K562 (cell line): ENCODE results near the gene POLR2A. TPM values are rescaled to one million over a fixed set of nuclear protein-coding genes. Genes with fewer than 3 reads are reported as not detected.

ENCODE experiments used
- CAMTA2 ChIP-seq: fragments of 250-450 bp; sonication (Bioruptor Pico); conservative IDR thresholded peaks from 2 replicates; pipeline ENCODE4 v1.5.1; 2022
- CBFA2T2 ChIP-seq: fragments of 450-650 bp; conservative IDR thresholded peaks from 2 replicates; pipeline ENCODE4 v1.6.1; 2017; ENCODE audit warnings: mild to moderate bottlenecking
- CBFA2T3 ChIP-seq: fragments of 450-650 bp; IDR thresholded peaks from 2 replicates; pipeline ENCODE4 v1.6.1; 2017
- CHD2 ChIP-seq: IDR thresholded peaks from 2 replicates; pipeline ENCODE4 v1.6.1; 2011; ENCODE audit warnings: low read depth, low read length
- HDAC1 ChIP-seq, 2 experiments: fragments of 450-650 bp; IDR thresholded peaks; 2 replicates each; pipeline ENCODE4 v1.6.1; 2016 to 2017; ENCODE audit warnings: inconsistent platforms in 1 of 2, mild to moderate bottlenecking in 1 of 2, moderate library complexity in 1 of 2
- NUFIP1 ChIP-seq: fragments of 450-650 bp; IDR thresholded peaks from 2 replicates; pipeline ENCODE4 v1.6.1; 2018; ENCODE audit not compliant: partially characterized antibody
- PHF8 ChIP-seq: fragments of 200-600 bp; sonication (generic); IDR thresholded peaks from 2 replicates; pipeline ENCODE4 v1.6.1; 2012; ENCODE audit warnings: mixed run types, mild to moderate bottlenecking, inconsistent platforms, low read length, moderate library complexity, borderline replicate concordance
- TRIM24 ChIP-seq, 2 experiments: fragments of 450-650 bp; IDR thresholded peaks; 2 replicates each; pipeline ENCODE4 v1.6.1; 2016
- TSHZ1 ChIP-seq: fragments of 250-450 bp; sonication (Bioruptor Pico); IDR thresholded peaks from 2 replicates; pipeline ENCODE4 v1.4.0; 2020; ENCODE audit warnings: mild to moderate bottlenecking, moderate library complexity
- ZBTB1 ChIP-seq: sonication (generic); formaldehyde crosslinking; IDR thresholded peaks from 2 replicates; pipeline ENCODE4 v1.8.1; 2023; ENCODE audit warnings: missing genetic modification reagents, low read depth, mild to moderate bottlenecking, borderline replicate concordance
- ZBTB2 ChIP-seq: fragments of 450-650 bp; IDR thresholded peaks from 2 replicates; pipeline ENCODE4 v1.6.1; 2016; ENCODE audit warnings: antibody characterized with exemption
- ZFX ChIP-seq: sonication (generic); formaldehyde crosslinking; IDR thresholded peaks from 2 replicates; pipeline ENCODE4 v1.8.0; 2022; ENCODE audit warnings: mild to moderate bottlenecking, missing genetic modification reagents, moderate library complexity
- ZMIZ1 ChIP-seq, 2 experiments: fragments of 150-350 bp in 1 of 2; IDR thresholded peaks; 2 replicates each; pipeline ENCODE4 v1.6.1; 2012 to 2016; ENCODE audit warnings: low read depth in 2 of 2, low read length in 2 of 2, mild to moderate bottlenecking in 1 of 2, moderate library complexity in 1 of 2
- ZNF592 ChIP-seq: fragments of 450-650 bp; IDR thresholded peaks from 2 replicates; pipeline ENCODE4 v1.6.1; 2017; ENCODE audit warnings: antibody characterized with exemption, mild to moderate bottlenecking
- polyA plus RNA-seq, 8 experiments: library from polyadenylated mRNA; depleted of rRNA in 4 of 8; stranded (reverse) in 5 of 8; unstranded in 3 of 8; fragments of >200 nt; fragmentation: Nextera tagmentation in 2 of 8; fragmentation: Illumina TruSeq in 1 of 8; extraction: Ambion mirVana in 2 of 8; extraction: Trizol in 1 of 8; gene quantifications; 2 replicates each; pipeline versions ENCODE4 v1.2.1 to v1.2.3, GENCODE V29; 2011 to 2014; ENCODE audit warnings: inconsistent platforms in 1 of 8, missing spikeins in 1 of 8
- total RNA-seq, 7 experiments: library from RNA; depleted of rRNA in 6 of 7; stranded (reverse); fragments of >200 nt in 6 of 7; fragmentation: Illumina TruSeq in 2 of 7; extraction: Trizol in 2 of 7; gene quantifications; 2 replicates each; pipeline versions ENCODE4 v1.2.1 to v1.2.3, GENCODE V29; 2011 to 2021; ENCODE audit warnings: low replicate concordance in 1 of 7

POLR2A gene
- total and polyA plus RNA-seq, 9 of the 15 experiments (the other 6 are each of a cell fraction or from before 2014, with no cell fraction given): 1.3 to 109 (median 12.4) TPM

- TF ChIP-seq CAMTA2 (CRISPR knock-in tag): no peak
- peak; percentile 32 for TF ChIP-seq CBFA2T3
- TF ChIP-seq PHF8: peak; percentile 59; the same call in 1 of the 2 replicates
- TF ChIP-seq ZMIZ1 (IDR thresholded peaks at IDR 0.05; ENCODE audit: low read depth in 2 of 2, low read length in 2 of 2): no peak
- TF ChIP-seq ZBTB1 (CRISPR knock-in tag): no peak
- peak in 1 of 2 experiments; percentile 35; a peak in 1 of 4 replicates for TF ChIP-seq TRIM24 (IDR thresholded peaks at IDR 0.05)
- peak in 1 of 2 experiments; percentile 43; a peak in 1 of 4 replicates for TF ChIP-seq HDAC1 (IDR thresholded peaks at IDR 0.05)
- TF ChIP-seq TSHZ1 (CRISPR knock-in tag): no peak
- TF ChIP-seq CHD2: peak; percentile 68
- TF ChIP-seq ZNF592: peak; percentile 56; the same call in 1 of the 2 replicates
- TF ChIP-seq NUFIP1: no peak
- 0 out of 2 replicates have a peak, but pooled peaks have one; percentile 5 for TF ChIP-seq CBFA2T2
- peak; percentile 77 for TF ChIP-seq ZFX (CRISPR knock-in tag)
- no peak for TF ChIP-seq ZBTB2
Observed at GRCh38 chr17:7483255-7484066, 705 bp upstream of the POLR2A start (continued).
